ENCODE measurements around the gene EXOC3L4. TPM values are rescaled to one million over a fixed set of nuclear protein-coding genes. Genes with fewer than 3 reads are reported as not detected.

Gene EXOC3L4
- total and polyA plus RNA-seq, 4 experiments from 2014 or later: not detected

- Mint-ChIP-seq H3K27me3 (peaks cover 19 to 26% of the 10 kb centered on the region in 2 donors), H3K27ac (no peak overlapping the region), H3K4me3 (no peak overlapping the region), H3K4me1 (peaks cover 1 to 6% (median 4%) of the 10 kb centered on the region in 4 donors), H3K9me3 (no peaks in the 10 kb centered on the region), H3K36me3 (no peaks in the 10 kb centered on the region)
- peaks cover 6% of the 10 kb centered on the region for H3K27me3 ChIP-seq (ENCODE audit: insufficient read depth, low read length)
- DNase-seq: no peak
- H3K4me1 ChIP-seq (ENCODE audit: insufficient read depth, low read length): peaks cover 12% of the 10 kb centered on the region
- no peak overlapping the region for H3K4me3 ChIP-seq (ENCODE audit: low read length in 2 of 2)
- H3K9me3 ChIP-seq (ENCODE audit: control insufficient read depth in 1 of 2, low read length in 2 of 2): no peaks in the 10 kb centered on the region
- ChIA-PET CTCF (ENCODE audit: partially characterized antibody) (interaction anchor here (0.9 kb wide), 1 partner anchor 20 kb away, joined by 3 read pairs; no protein-coding TSS in a partner anchor), POLR2A (ENCODE audit: partially characterized antibody) (no interaction called here)
- no peaks in the 10 kb centered on the region for H3K36me3 ChIP-seq (ENCODE audit: insufficient read depth, low read length)
- no peak overlapping the region for H3K27ac ChIP-seq (ENCODE audit: low read depth, low read length)
- intact Hi-C loops (cut with micrococcal nuclease): no loop called here
These were observed 30.0 kb downstream of the EXOC3L4 start for GRCh38 chr14:103124501-103125001.

GRCh38 chr14:103125098-103126070 lies 30.9 kb downstream of the EXOC3L4 start:
- intact Hi-C loops (cut with micrococcal nuclease): no loop called here
- H3K4me1 ChIP-seq (ENCODE audit: insufficient read depth, low read length): peaks cover 12% of the 10 kb centered on the region
- Mint-ChIP-seq H3K36me3 (no peaks in the 10 kb centered on the region), H3K27me3 (peaks cover 14 to 20% of the 10 kb centered on the region in 2 donors), H3K9me3 (no peaks in the 10 kb centered on the region), H3K4me3 (no peak overlapping the region), H3K4me1 (peaks cover 1 to 6% (median 4%) of the 10 kb centered on the region in 4 donors), H3K27ac (no peak overlapping the region)
- no peaks in the 10 kb centered on the region for H3K9me3 ChIP-seq (ENCODE audit: control insufficient read depth in 1 of 2, low read length in 2 of 2)
- CTCF ChIA-PET (ENCODE audit: partially characterized antibody): interaction anchor here (0.9 kb wide), 1 partner anchor 21 kb away, joined by 3 read pairs; no protein-coding TSS in a partner anchor
- no peak for DNase-seq
- H3K27me3 ChIP-seq (ENCODE audit: insufficient read depth, low read length): peaks cover 6% of the 10 kb centered on the region
- no peak overlapping the region for H3K4me3 ChIP-seq (ENCODE audit: low read length in 2 of 2)
- POLR2A ChIA-PET (ENCODE audit: partially characterized antibody): no interaction called here
- H3K27ac ChIP-seq (ENCODE audit: low read depth, low read length): no peak overlapping the region
- no peaks in the 10 kb centered on the region for H3K36me3 ChIP-seq (ENCODE audit: insufficient read depth, low read length)

- no peak for DNase-seq
- Mint-ChIP-seq H3K4me1 (peaks cover 0 to 4% (median 2%) of the 10 kb centered on the region in 4 donors), H3K9me3 (no peaks in the 10 kb centered on the region), H3K36me3 (no peaks in the 10 kb centered on the region), H3K27ac (peak overlapping the region in 1 of 7 donors; percentile 62), H3K4me3 (no peak overlapping the region), H3K27me3 (peaks cover 11 to 14% of the 10 kb centered on the region in 2 donors)
- peaks cover 6% of the 10 kb centered on the region for H3K27me3 ChIP-seq (ENCODE audit: insufficient read depth, low read length)
- H3K4me3 ChIP-seq (ENCODE audit: low read length in 2 of 2): no peak overlapping the region
- intact Hi-C loops (cut with micrococcal nuclease): no loop called here
- H3K4me1 ChIP-seq (ENCODE audit: insufficient read depth, low read length): peaks cover 12% of the 10 kb centered on the region
- H3K27ac ChIP-seq (ENCODE audit: low read depth, low read length): no peak overlapping the region
- H3K9me3 ChIP-seq (ENCODE audit: control insufficient read depth in 1 of 2, low read length in 2 of 2): no peaks in the 10 kb centered on the region
- no peaks in the 10 kb centered on the region for H3K36me3 ChIP-seq (ENCODE audit: insufficient read depth, low read length)
- CTCF ChIA-PET (ENCODE audit: partially characterized antibody): no interaction called here
- POLR2A ChIA-PET (ENCODE audit: partially characterized antibody): no interaction called here
These were observed 31.8 kb downstream of the EXOC3L4 start for GRCh38 chr14:103126088-103126872.

- H3K27me3 Mint-ChIP-seq: peaks cover 9 to 11% of the 10 kb centered on the region in 2 donors
- POLR2A ChIA-PET (ENCODE audit: partially characterized antibody): no interaction called here
- no peak overlapping the region for H3K4me3 Mint-ChIP-seq
These were observed 32.4 kb downstream of the EXOC3L4 start for GRCh38 chr14:103126873-103127304.

GRCh38 chr14:103127356-103127755 lies 32.8 kb downstream of the EXOC3L4 start:
- no peaks in the 10 kb centered on the region for H3K9me3 Mint-ChIP-seq
- H3K4me3 Mint-ChIP-seq: no peak overlapping the region
- peaks cover 6% of the 10 kb centered on the region for H3K27me3 ChIP-seq (ENCODE audit: insufficient read depth, low read length)
- intact Hi-C loops (cut with micrococcal nuclease): no loop called here
- peaks cover 7 to 8% of the 10 kb centered on the region in 2 donors for H3K27me3 Mint-ChIP-seq
- DNase-seq: no peak
- no peak overlapping the region for H3K4me3 ChIP-seq (ENCODE audit: low read length in 2 of 2)
- POLR2A ChIA-PET (ENCODE audit: partially characterized antibody): no interaction called here
- H3K4me1 ChIP-seq (ENCODE audit: insufficient read depth, low read length): peaks cover 12% of the 10 kb centered on the region
- no peaks in the 10 kb centered on the region for H3K9me3 ChIP-seq (ENCODE audit: control insufficient read depth in 1 of 2, low read length in 2 of 2)
- no peaks in the 10 kb centered on the region for H3K36me3 Mint-ChIP-seq
- no peak overlapping the region for H3K27ac ChIP-seq (ENCODE audit: low read depth, low read length)
- CTCF ChIA-PET (ENCODE audit: partially characterized antibody): no interaction called here
- H3K4me1 Mint-ChIP-seq: peaks cover 0 to 1% (median 0%) of the 10 kb centered on the region in 4 donors
- H3K27ac Mint-ChIP-seq: no peak overlapping the region
- H3K36me3 ChIP-seq (ENCODE audit: insufficient read depth, low read length): no peaks in the 10 kb centered on the region

More at GRCh38 chr14:103126873-103127304, 32.4 kb downstream of the EXOC3L4 start:
- no peak overlapping the region for H3K4me3 ChIP-seq (ENCODE audit: low read length in 2 of 2)
- no peak overlapping the region for H3K27ac Mint-ChIP-seq
- no peaks in the 10 kb centered on the region for H3K9me3 Mint-ChIP-seq
- H3K9me3 ChIP-seq (ENCODE audit: control insufficient read depth in 1 of 2, low read length in 2 of 2): no peaks in the 10 kb centered on the region
- CTCF ChIA-PET (ENCODE audit: partially characterized antibody): no interaction called here
- H3K4me1 Mint-ChIP-seq: peaks cover 0 to 4% (median 2%) of the 10 kb centered on the region in 4 donors
- H3K27me3 ChIP-seq (ENCODE audit: insufficient read depth, low read length): peaks cover 6% of the 10 kb centered on the region
- H3K4me1 ChIP-seq (ENCODE audit: insufficient read depth, low read length): peaks cover 12% of the 10 kb centered on the region
- no peaks in the 10 kb centered on the region for H3K36me3 ChIP-seq (ENCODE audit: insufficient read depth, low read length)
- DNase-seq: no peak
- H3K27ac ChIP-seq (ENCODE audit: low read depth, low read length): no peak overlapping the region
- intact Hi-C loops (cut with micrococcal nuclease): no loop called here
- H3K36me3 Mint-ChIP-seq: no peaks in the 10 kb centered on the region

- no peak overlapping the region for H3K27ac Mint-ChIP-seq
These were observed 33.5 kb downstream of the EXOC3L4 start for GRCh38 chr14:103127861-103128598.

More at GRCh38 chr14:103127861-103128598, 33.5 kb downstream of the EXOC3L4 start:
- no peak overlapping the region for H3K4me3 Mint-ChIP-seq
- no peak overlapping the region for H3K4me3 ChIP-seq (ENCODE audit: low read length in 2 of 2)
- H3K27me3 ChIP-seq (ENCODE audit: insufficient read depth, low read length): peaks cover 6% of the 10 kb centered on the region
- ChIA-PET POLR2A (ENCODE audit: partially characterized antibody) (no interaction called here), CTCF (ENCODE audit: partially characterized antibody) (no interaction called here)
- H3K27me3 Mint-ChIP-seq: peaks cover 7 to 8% of the 10 kb centered on the region in 2 donors
- no peaks in the 10 kb centered on the region for H3K9me3 Mint-ChIP-seq
- H3K4me1 ChIP-seq (ENCODE audit: insufficient read depth, low read length): peaks cover 9% of the 10 kb centered on the region
- no peaks in the 10 kb centered on the region for H3K36me3 ChIP-seq (ENCODE audit: insufficient read depth, low read length)
- intact Hi-C loops (cut with micrococcal nuclease): no loop called here
- no peak overlapping the region for H3K27ac ChIP-seq (ENCODE audit: low read depth, low read length)
- H3K36me3 Mint-ChIP-seq: no peaks in the 10 kb centered on the region
- H3K9me3 ChIP-seq (ENCODE audit: control insufficient read depth in 1 of 2, low read length in 2 of 2): no peaks in the 10 kb centered on the region
- peaks cover 0 to 1% (median 0%) of the 10 kb centered on the region in 4 donors for H3K4me1 Mint-ChIP-seq
- DNase-seq: no peak

All from CD4-positive, alpha-beta memory T cell (primary cell).